H54 (cell line): Measurements from ENCODE around the gene MCF2.

ENCODE experiments used
- DNase-seq: peaks from one replicate; pipeline ENCODE4 v3.0.0; 2011; ENCODE audit warnings: low spot score, mixed read lengths; ENCODE audit not compliant: insufficient read length
- FAIRE-seq: peaks from 3 replicates; lab custom pipeline; 2011; peaks lifted over from hg19 to GRCh38; lab: Jason Lieb, UNC
- POLR2A ChIP-seq: IDR thresholded peaks from 2 replicates; pipeline ENCODE4 v1.6.1; 2011; ENCODE audit warnings: low read depth, mild to moderate bottlenecking, low read length

Gene MCF2

DNA sequence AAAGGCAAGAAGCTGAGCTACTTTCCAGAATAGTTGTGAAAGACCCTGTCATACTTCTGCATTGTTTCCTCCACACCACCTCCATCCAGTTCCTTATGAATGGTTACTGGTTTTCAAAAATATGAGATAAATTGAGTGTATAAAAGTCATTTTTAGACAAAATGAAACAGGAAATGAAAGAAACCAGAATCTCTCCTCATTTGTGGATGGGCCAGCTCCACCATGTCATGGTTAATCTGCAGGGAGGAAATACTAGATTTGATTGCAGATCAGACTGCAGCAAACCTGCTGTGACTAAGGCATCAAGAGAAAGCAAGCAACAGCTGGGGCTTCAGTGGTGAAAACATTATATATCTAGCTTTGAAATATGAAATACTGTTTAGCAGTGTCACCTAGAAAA is 153.6 kb downstream of the MCF2 start:
- no peak for DNase-seq
- TF ChIP-seq POLR2A, result no peak
- FAIRE-seq, result no peak

DNA sequence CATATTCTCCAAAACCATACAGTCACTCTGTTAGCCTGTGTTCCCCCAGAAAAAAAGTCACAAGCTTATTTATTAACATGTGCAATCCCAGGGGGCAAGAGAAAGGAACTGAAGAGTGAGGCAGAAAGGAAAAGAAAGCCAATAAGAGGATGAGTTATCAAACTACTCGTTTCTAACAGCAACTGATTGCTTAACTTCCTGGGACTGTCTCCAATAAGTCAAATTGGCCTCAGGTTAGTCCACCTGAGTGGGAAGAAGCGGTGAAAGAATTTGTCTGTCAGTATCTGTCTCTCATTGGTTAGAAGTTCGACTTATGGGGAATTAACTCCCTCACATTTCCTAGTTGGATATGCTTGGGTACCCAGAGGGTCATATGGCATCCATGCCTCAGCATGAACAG is 163.4 kb downstream of the MCF2 start:
- no peak for TF ChIP-seq POLR2A
- no peak for FAIRE-seq
- DNase-seq, result no peak

GRCh38 chrX:139543920-139544319 is 164.0 kb downstream of the MCF2 start:
- DNase-seq, result no peak
- FAIRE-seq, result no peak
- no peak for TF ChIP-seq POLR2A

GRCh38 chrX:139542652-139543051 is 165.3 kb downstream of the MCF2 start:
- DNase-seq (no peak), FAIRE-seq (no peak)
- TF ChIP-seq POLR2A, result no peak

DNA sequence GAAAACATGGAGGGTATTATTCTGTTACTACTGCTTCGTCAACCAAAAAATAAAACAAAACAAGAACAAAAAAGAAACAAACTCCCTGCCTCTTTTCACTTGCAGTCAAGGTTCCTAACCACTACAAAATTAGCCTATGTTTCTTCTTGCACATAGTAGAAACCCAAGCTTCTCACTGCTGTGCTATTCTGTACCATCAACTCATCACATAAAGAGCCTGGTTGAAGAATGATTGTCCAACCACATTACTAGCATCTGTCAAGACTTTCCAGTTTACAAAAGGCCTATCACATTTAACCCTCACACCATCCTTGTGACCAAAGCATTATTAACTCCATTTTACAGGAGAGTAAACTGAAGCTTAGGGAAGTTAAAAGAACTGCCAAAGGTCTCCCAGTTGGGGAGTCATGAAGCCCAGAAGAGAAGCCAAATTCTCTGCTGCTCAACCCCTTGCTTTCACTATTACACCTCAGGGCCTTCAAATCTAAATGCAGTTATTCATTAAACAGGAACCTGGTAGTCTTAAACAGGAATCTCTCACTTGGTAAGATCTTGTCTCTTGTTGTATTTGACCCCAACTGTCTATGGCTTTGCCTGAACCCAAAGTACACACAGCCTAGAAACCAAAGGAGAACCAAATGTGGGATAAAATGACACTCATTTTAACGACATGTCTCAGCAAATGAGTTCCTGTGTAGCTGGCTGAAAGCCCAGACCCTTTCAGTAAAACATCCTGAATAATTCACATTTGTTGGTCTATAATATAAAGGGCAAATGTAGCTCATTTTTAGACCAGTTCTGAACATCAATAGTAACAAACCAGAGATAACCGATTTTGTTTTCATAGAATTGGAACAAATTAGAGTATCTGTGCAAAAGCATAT is 168.8 kb downstream of the MCF2 start:
- no peak for TF ChIP-seq POLR2A
- DNase-seq, result no peak
- no peak for FAIRE-seq

DNA sequence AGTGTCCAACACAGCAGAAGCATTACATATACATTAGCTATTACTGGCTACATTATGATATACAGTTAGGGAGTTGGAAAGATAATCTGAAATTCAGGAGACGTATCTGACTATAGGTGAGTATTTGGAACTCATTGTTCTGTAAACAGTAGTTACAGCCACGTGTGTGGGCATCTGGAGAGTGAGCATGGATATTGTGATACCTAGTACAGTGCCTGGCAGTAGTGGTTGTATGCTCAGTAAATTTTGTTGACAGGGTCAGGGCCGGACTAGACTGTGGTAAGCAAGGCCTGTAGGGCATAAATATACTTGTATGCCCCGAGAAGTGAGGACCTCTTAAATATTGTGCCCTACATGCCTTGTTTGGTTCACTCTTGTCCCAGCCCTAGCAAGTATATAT is 174.5 kb downstream of the MCF2 start:
- no peak for DNase-seq
- FAIRE-seq, result no peak
- TF ChIP-seq POLR2A, result no peak

DNA sequence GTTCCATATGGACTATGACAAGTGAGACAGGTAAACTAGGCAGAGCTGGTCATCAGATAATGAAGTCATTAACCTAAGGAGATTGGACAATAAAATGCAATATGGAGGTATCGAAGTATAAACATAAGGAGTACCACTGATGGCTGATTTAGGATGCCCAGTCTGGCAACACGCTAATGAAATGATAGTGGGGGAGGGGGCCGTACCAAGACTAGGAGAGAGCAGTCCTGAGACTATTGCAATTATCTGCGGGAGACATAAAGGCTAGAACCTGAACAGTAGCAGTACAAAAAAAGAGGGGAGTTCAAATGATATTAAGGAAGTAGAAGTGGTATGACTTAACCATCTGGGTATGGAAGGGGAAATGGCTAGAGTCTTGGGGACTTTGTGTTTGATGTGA is 175.1 kb downstream of the MCF2 start:
- TF ChIP-seq POLR2A, result no peak
- FAIRE-seq (no peak), DNase-seq (no peak)
